ENCODE results near the gene DDX39A. TPM values are rescaled to one million over a fixed set of nuclear protein-coding genes. Genes with fewer than 3 reads are reported as not detected.

The DDX39A gene
- total and polyA plus RNA-seq, 2 of the 8 experiments (the other 6 are each of a cell fraction or from before 2014, with no cell fraction given) = 139 TPM

- Histone ChIP-seq H3K9me3 (ENCODE audit: insufficient read depth in 2 of 2, low read depth in 1 of 2, low read length in 1 of 2) (no peaks in the 10 kb centered on the region), H2BK120ac (replicated peaks; ENCODE audit: low read depth, low read length) (no peak overlapping the region), H3K23me2 (ENCODE audit: low read depth, low read length) (peaks cover 4% of the 10 kb centered on the region; the same call in 1 of the 2 replicates), H3K4ac (replicated peaks; ENCODE audit: insufficient read length, low read depth, low read length) (no peak overlapping the region), H2BK20ac (ENCODE audit: low read length) (no peak overlapping the region), H4K5ac (ENCODE audit: insufficient read length, low read depth, low read length) (no peak overlapping the region), H3K36me3 (ENCODE audit: control insufficient read depth in 2 of 4, insufficient read depth in 4 of 4, low read length in 3 of 4) (peaks cover 40 to 57% (median 51%) of the 10 kb centered on the region in 4 experiments), H3K4me1 (replicated peaks in 1 of 4; ENCODE audit: control insufficient read depth in 3 of 4, insufficient read depth in 4 of 4, low read length in 3 of 4) (peaks cover 0 to 13% (median 5%) of the 10 kb centered on the region in 4 experiments; a peak in 5 of 7 replicates), H3K27ac (ENCODE audit: low read depth, low read length) (no peak overlapping the region), H3K27me3 (replicated peaks in 1 of 4; ENCODE audit: control insufficient read depth in 3 of 4, extremely low read depth in 1 of 4, insufficient read depth in 3 of 4, low read length in 3 of 4) (no peaks in the 10 kb centered on the region), H3K56ac (replicated peaks; ENCODE audit: insufficient read length, low read depth, low read length) (no peak overlapping the region), H2BK12ac (ENCODE audit: low read depth, low read length) (no peak overlapping the region), H3K14ac (ENCODE audit: insufficient read length) (no peak overlapping the region), H3K4me3 (ENCODE audit: extremely low read depth in 1 of 4, insufficient read depth in 2 of 4, low read depth in 3 of 4, low read length in 4 of 4) (no peak overlapping the region), H2AK5ac (ENCODE audit: low read depth, low read length) (no peak overlapping the region), H4K8ac (ENCODE audit: extremely low read depth, insufficient read depth, low read length) (no peak overlapping the region), H3K9ac (replicated peaks in 1 of 4; ENCODE audit: extremely low read depth in 1 of 4, low read depth in 3 of 4, low read length in 3 of 4) (no peak overlapping the region), H2BK5ac (ENCODE audit: low read depth, low read length) (no peak overlapping the region), H2BK15ac (ENCODE audit: low read length) (no peak overlapping the region), H3K79me2 (ENCODE audit: control insufficient read depth in 1 of 2, insufficient read depth in 2 of 2, low read length in 2 of 2) (peaks cover 0 to 21% of the 10 kb centered on the region in 2 experiments; a peak in 2 of 4 replicates), H3K79me1 (ENCODE audit: low read depth, low read length) (no peaks in the 10 kb centered on the region; the same call in 1 of the 2 replicates), H3K23ac (ENCODE audit: insufficient read length) (no peak overlapping the region), H2AFZ (ENCODE audit: low read length) (no peak overlapping the region), H4K20me1 (replicated peaks in 1 of 2; ENCODE audit: control insufficient read depth in 1 of 2, insufficient read depth in 2 of 2, low read length in 2 of 2) (peaks cover 19 to 24% of the 10 kb centered on the region in 2 experiments), H3K18ac (ENCODE audit: extremely low read depth, low read length) (no peak overlapping the region), H3K4me2 (ENCODE audit: insufficient read depth in 1 of 2, low read depth in 2 of 2, low read length in 2 of 2) (no peak overlapping the region), H4K91ac (replicated peaks; ENCODE audit: insufficient read length, low read length) (no peak overlapping the region)
- DNase-seq (ENCODE audit: low read depth in 1 of 2, low spot score in 2 of 2) (no peak), FAIRE-seq (no peak)
- TF ChIP-seq SAP30 (IDR thresholded peaks at IDR 0.05; ENCODE audit: insufficient read depth, insufficient replicate concordance, low read length) = no peak
- 92% methylated on average over 20 of the region's 20 CpGs; no CpG with 5 or more reads in 1 of the 2 experiments for WGBS, 2 experiments (ENCODE audit: extremely low coverage in 1 of 2, insufficient coverage in 1 of 2, insufficient read length in 1 of 2, insufficient replicate concordance in 2 of 2, low coverage in 1 of 2, low lambda C conversion rate in 2 of 2, missing lambda C conversion rate in 1 of 2)
- POLR2A ChIA-PET (ENCODE audit: partially characterized antibody) = interaction anchor here (2.4 to 3.0 kb wide), 2 partner anchors 24 to 42 kb away, joined by 6 to 11 read pairs; partner anchors contain the start of gene PKN1
- CTCF ChIA-PET (ENCODE audit: partially characterized antibody) = interaction anchor here (0.6 to 9.1 kb wide), 8 partner anchors 21 to 271 kb away, joined by 3 to 114 read pairs (median 3); no protein-coding TSS in a partner anchor
Observed at GRCh38 chr19:14408491-14409145, 10.5 kb downstream of the DDX39A start.

All from H1 (cell line).